GM03348 (cell line): Measurements from ENCODE around the gene GAB3.
"Not testable (repeated sequence)": the region's sequence is repeated elsewhere in the genome, so short reads cannot be mapped to it uniquely, and the experiment has no call there.

Experiments
- DNase-seq: peaks from one replicate; pipeline ENCODE4 v3.0.0; 2012; ENCODE audit warnings: low spot score

The GAB3 gene

GRCh38 chrX:154655786-154656185 is 95.1 kb downstream of the GAB3 start:
- no peak for DNase-seq

- DNase-seq: no peak
Observed at GRCh38 chrX:154655346-154655745, 95.5 kb downstream of the GAB3 start.

GRCh38 chrX:154654925-154655324 is 96.0 kb downstream of the GAB3 start:
- no peak for DNase-seq

- DNase-seq: no peak
Observed at GRCh38 chrX:154654372-154654771, 96.5 kb downstream of the GAB3 start.

- DNase-seq: not testable (repeated sequence)
Observed at GRCh38 chrX:154653413-154653812, 97.5 kb downstream of the GAB3 start, which contains the start of gene CTAG2. Gene CTAG2 (minus strand): TSS chrX:154653579. CDS start chrX:154653515, 64 bp downstream.

- no peak for DNase-seq
Observed at GRCh38 chrX:154653048-154653401, 97.9 kb downstream of the GAB3 start.

- no peak for DNase-seq
Observed at GRCh38 chrX:154652311-154653047, 98.4 kb downstream of the GAB3 start.

- no peak for DNase-seq
Observed at GRCh38 chrX:154650221-154650510, 100.7 kb downstream of the GAB3 start.

GRCh38 chrX:154649503-154650220 is 101.2 kb downstream of the GAB3 start:
- no peak for DNase-seq

- no peak for DNase-seq
Observed at GRCh38 chrX:154648931-154649330, 101.9 kb downstream of the GAB3 start.

GRCh38 chrX:154645745-154646378 is 105.0 kb downstream of the GAB3 start:
- not testable (repeated sequence) for DNase-seq

- not testable (repeated sequence) for DNase-seq
Observed at GRCh38 chrX:154643708-154644107, 107.2 kb downstream of the GAB3 start.

- not testable (repeated sequence) for DNase-seq
Observed at GRCh38 chrX:154641740-154642139, 109.1 kb downstream of the GAB3 start.

- DNase-seq: not testable (repeated sequence)
Observed at GRCh38 chrX:154633661-154634060, 117.2 kb downstream of the GAB3 start.

- not testable (repeated sequence) for DNase-seq
Observed at GRCh38 chrX:154630949-154631348, 119.9 kb downstream of the GAB3 start.

- DNase-seq: not testable (repeated sequence)
Observed at GRCh38 chrX:154628960-154629359, 121.9 kb downstream of the GAB3 start.
